Esophagus muscularis mucosa (tissue), 4 donors: Measurements from ENCODE around the gene API5.

Source experiments
- CTCF ChIP-seq, 3 experiments: fragments of 200-600 bp in 2 of 3; fragments of 450-650 bp in 1 of 3; sonication (generic) in 2 of 3; IDR thresholded peaks; one replicate each; pipeline ENCODE4 v1.5.1; 2017 to 2019; ENCODE audit warnings: antibody characterized with exemption in 3 of 3, mild to moderate bottlenecking in 2 of 3, moderate library complexity in 1 of 3
- EP300 ChIP-seq: sonication (generic); formaldehyde crosslinking; IDR thresholded peaks from one replicate; pipeline ENCODE4 v1.6.1; 2017; ENCODE audit warnings: antibody characterized with exemption
- POLR2A ChIP-seq: fragments of 450-650 bp; IDR thresholded peaks from one replicate; pipeline ENCODE4 v1.6.1; 2017; ENCODE audit warnings: antibody characterized with exemption, moderate library complexity, mild to moderate bottlenecking, low read depth

- no peak for TF ChIP-seq CTCF (IDR thresholded peaks at IDR 0.05)
- no peak for TF ChIP-seq POLR2A
- TF ChIP-seq EP300, result no peak
Observed at GRCh38 chr11:43316451-43316850, 4.7 kb downstream of the API5 start.
